ENCODE measurements around the gene DNAH7. TPM values are rescaled to one million over a fixed set of nuclear protein-coding genes. Genes with fewer than 3 reads are reported as not detected.

Gene DNAH7
- total and polyA plus RNA-seq, 2 of the 8 experiments (the other 6 are each of a cell fraction or from before 2014, with no cell fraction given) = 0.07 to 0.08 TPM

- no peak for TF ChIP-seq KDM1A (IDR thresholded peaks at IDR 0.05; ENCODE audit: borderline replicate concordance, low read length)
Observed at GRCh38 chr2:196112418-196113034, 43.9 kb upstream of the DNAH7 start (continued).
